Stimulated activated CD8-positive, alpha-beta memory T cell treated with anti-CD3 and anti-CD28 coated beads, Interleukin-4, amount 100 ng/mL, for 48 hours (primary cell): Measurements from ENCODE around the gene ZC3H7B.
A peak's percentile ranks its signal among the peaks of the same experiment; 100 is the strongest.

ENCODE experiments used
- DNase-seq: peaks from one replicate; pipeline ENCODE4 v3.0.0-alpha.2; 2020

Gene ZC3H7B

GRCh38 chr22:41358927-41359326 is 57.6 kb downstream of the ZC3H7B start:
- DNase-seq: no peak

GRCh38 chr22:41359376-41359775 is 58.1 kb downstream of the ZC3H7B start:
- no peak for DNase-seq

- no peak for DNase-seq
Measured at GRCh38 chr22:41360126-41360525, 58.8 kb downstream of the ZC3H7B start.

- no peak for DNase-seq
Measured at GRCh38 chr22:41361716-41362310, 60.5 kb downstream of the ZC3H7B start.

GRCh38 chr22:41362615-41363014 is 61.3 kb downstream of the ZC3H7B start:
- no peak for DNase-seq

- DNase-seq: no peak
Measured at GRCh38 chr22:41364233-41364632, 62.9 kb downstream of the ZC3H7B start.

GRCh38 chr22:41364955-41365354 is 63.6 kb downstream of the ZC3H7B start:
- no peak for DNase-seq

- no peak for DNase-seq
Measured at GRCh38 chr22:41365425-41365824, 64.1 kb downstream of the ZC3H7B start.

- no peak for DNase-seq
Measured at GRCh38 chr22:41366323-41367029, 65.2 kb downstream of the ZC3H7B start.

- DNase-seq: no peak
Measured at GRCh38 chr22:41367039-41367679, 65.8 kb downstream of the ZC3H7B start.

- no peak for DNase-seq
Measured at GRCh38 chr22:41367680-41368542, 66.6 kb downstream of the ZC3H7B start.

GRCh38 chr22:41368543-41369423 is 67.5 kb downstream of the ZC3H7B start:
- no peak for DNase-seq

- DNase-seq: no peak
Measured at GRCh38 chr22:41369424-41369745, 68.1 kb downstream of the ZC3H7B start.

GRCh38 chr22:41369837-41370236 is 68.5 kb downstream of the ZC3H7B start:
- no peak for DNase-seq

GRCh38 chr22:41377846-41378245 is 76.5 kb downstream of the ZC3H7B start:
- DNase-seq: no peak

GRCh38 chr22:41380993-41381328 is 79.6 kb downstream of the ZC3H7B start:
- DNase-seq: no peak

- DNase-seq: peak; percentile 97
Measured at GRCh38 chr22:41381329-41382097, 80.2 kb downstream of the ZC3H7B start, which contains the start of gene TEF. Gene TEF, plus strand, starts transcription at chr22:41381942. Its CDS starts 103 bp downstream, at chr22:41382045.

- peak; percentile 65 for DNase-seq
Measured at GRCh38 chr22:41382098-41382578, 80.8 kb downstream of the ZC3H7B start.

GRCh38 chr22:41382610-41383009 is 81.3 kb downstream of the ZC3H7B start:
- DNase-seq: no peak

GRCh38 chr22:41383085-41383484 is 81.8 kb downstream of the ZC3H7B start:
- no peak for DNase-seq

- no peak for DNase-seq
Measured at GRCh38 chr22:41384128-41384527, 82.8 kb downstream of the ZC3H7B start.
